Ascending aorta (tissue), 2 donors: Measurements from ENCODE around the gene HEMGN. TPM values are rescaled to one million over a fixed set of nuclear protein-coding genes. Genes with fewer than 3 reads are reported as not detected.

Experiments
- DNase-seq, 2 donors: peaks; one replicate each; pipeline ENCODE4 v3.0.0-alpha.2; 2019; ENCODE audit warnings: low spot score in 2 of 2
- H3K27ac ChIP-seq, 2 donors: fragments of 200-600 bp; sonication (generic); one replicate each; pipeline ENCODE4 v1.5.1; 2016 to 2017; ENCODE audit warnings: mild to moderate bottlenecking in 1 of 2
- H3K27me3 ChIP-seq: fragments of 200-600 bp; sonication (generic); one replicate; pipeline ENCODE4 v1.5.1; 2017
- H3K36me3 ChIP-seq, 2 donors: fragments of 200-600 bp; sonication (generic); one replicate each; pipeline ENCODE4 v1.5.1; 2016
- H3K4me1 ChIP-seq, 2 donors: fragments of 200-600 bp; sonication (generic); one replicate each; pipeline ENCODE4 v1.5.1; 2016 to 2017; ENCODE audit warnings: mild to moderate bottlenecking in 1 of 2
- H3K4me3 ChIP-seq, 2 donors: fragments of 200-600 bp; sonication (generic); one replicate each; pipeline ENCODE4 v1.5.1; 2016 to 2017; ENCODE audit warnings: mild to moderate bottlenecking in 1 of 2
- H3K9me3 ChIP-seq, 2 donors: fragments of 200-600 bp; sonication (generic); one replicate each; pipeline ENCODE4 v1.5.1; 2016
- CTCF ChIP-seq, 3 experiments: fragments of 200-600 bp in 2 of 3; fragments of 450-650 bp in 1 of 3; sonication (generic) in 2 of 3; IDR thresholded peaks; one replicate each; pipeline ENCODE4 v1.5.1; 2016 to 2019; ENCODE audit warnings: antibody characterized with exemption in 3 of 3, mild to moderate bottlenecking in 1 of 3, moderate library complexity in 1 of 3
- intact Hi-C: fragments of 100-400 bp; cut with DNase I; formaldehyde crosslinking; loops from one replicate; pipeline ENCODE4 v1.15.1; 2023
- total RNA-seq: library from RNA; depleted of rRNA; stranded (reverse); fragments of >200 nt; gene quantifications from one replicate; pipeline ENCODE4 v1.1.0, GENCODE V29; 2016

Gene HEMGN
- total RNA-seq, 1 donor from 2014 or later = not detected

DNA sequence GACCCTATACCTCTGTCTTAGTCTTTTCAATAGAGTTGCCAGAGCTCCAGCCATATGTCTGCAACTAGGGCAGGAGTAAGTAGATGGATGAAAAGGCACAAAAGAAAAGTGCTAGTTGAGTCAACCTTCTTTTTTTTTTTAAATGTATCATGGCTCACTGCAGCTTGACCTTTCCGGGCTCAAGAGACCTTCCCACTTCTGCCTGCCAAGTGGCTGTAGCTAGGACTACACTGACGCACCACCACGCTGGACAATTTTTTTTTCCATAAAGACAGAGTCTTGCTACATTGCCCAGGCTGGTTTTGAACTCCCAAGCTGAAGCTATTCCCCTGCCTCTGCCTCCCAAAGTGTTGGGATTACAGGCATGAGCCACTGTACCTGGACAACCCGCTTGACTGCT, 57.6 kb downstream of the HEMGN start:
- Histone ChIP-seq H3K27ac (no peak overlapping the region), H3K4me3 (no peak overlapping the region), H3K9me3 (no peaks in the 10 kb centered on the region), H3K4me1 (no peaks in the 10 kb centered on the region), H3K36me3 (no peaks in the 10 kb centered on the region), H3K27me3 (no peaks in the 10 kb centered on the region)
- intact Hi-C loops = no loop called here
- DNase-seq = no peak
- no peak for TF ChIP-seq CTCF (IDR thresholded peaks at IDR 0.05)

Other genes with a start within 250 kb of the HEMGN start
- gene XPA, start 240.8 kb downstream of the HEMGN start, total RNA-seq = 3.2 TPM
- not detected for gene FOXE1, start 84.9 kb downstream of the HEMGN start, total RNA-seq
- gene TRMO, start 15.7 kb downstream of the HEMGN start, total RNA-seq = 24.8 TPM
- 13.9 TPM for gene ANP32B, start 45.2 kb upstream of the HEMGN start, total RNA-seq
- 40.7 TPM for gene NANS, start 118.6 kb upstream of the HEMGN start, total RNA-seq
- gene TRIM14, start 181.1 kb upstream of the HEMGN start, total RNA-seq = 16.1 TPM